H9 (cell line): ENCODE measurements around the gene ASXL3. TPM values are rescaled to one million over a fixed set of nuclear protein-coding genes. Genes with fewer than 3 reads are reported as not detected.

ENCODE experiments used
- DNase-seq: peaks from one replicate; pipeline ENCODE4 v3.0.0-alpha.2; 2017
- H2AFZ ChIP-seq: one replicate; pipeline ENCODE4 v1.6.1; 2013; ENCODE audit warnings: mild to moderate bottlenecking, low read length, control low read depth, moderate library complexity
- H2AK5ac ChIP-seq: 2 replicates; pipeline ENCODE4 v1.6.1; 2013; ENCODE audit warnings: low read length, control low read depth, mixed read lengths; ENCODE audit not compliant: insufficient read length
- H2BK120ac ChIP-seq: one replicate; pipeline ENCODE4 v1.6.1; 2013; ENCODE audit warnings: low read depth, mild to moderate bottlenecking, low read length, control low read depth, inconsistent platforms; ENCODE audit not compliant: poor library complexity, severe bottlenecking
- H2BK12ac ChIP-seq: 2 replicates; pipeline ENCODE4 v1.6.1; 2013; ENCODE audit warnings: low read length, control low read depth, mixed read lengths, low read depth; ENCODE audit not compliant: insufficient read length
- H2BK15ac ChIP-seq: 2 replicates; pipeline ENCODE4 v1.6.1; 2013; ENCODE audit warnings: low read depth, low read length, control low read depth
- H2BK20ac ChIP-seq: one replicate; pipeline ENCODE4 v1.6.1; 2013; ENCODE audit warnings: low read depth, mild to moderate bottlenecking, low read length, control low read depth, inconsistent platforms; ENCODE audit not compliant: poor library complexity, severe bottlenecking
- H2BK5ac ChIP-seq: 2 replicates; pipeline ENCODE4 v1.6.1; 2013; ENCODE audit warnings: low read length, control low read depth, mixed read lengths; ENCODE audit not compliant: insufficient read length
- H3K14ac ChIP-seq: 2 replicates; pipeline ENCODE4 v1.6.1; 2013; ENCODE audit warnings: low read length, control low read depth; ENCODE audit not compliant: insufficient read depth
- H3K18ac ChIP-seq: 2 replicates; pipeline ENCODE4 v1.6.1; 2013; ENCODE audit warnings: low read depth, mild to moderate bottlenecking, mixed read lengths, low read length, control low read depth; ENCODE audit not compliant: insufficient read length
- H3K23ac ChIP-seq: 2 replicates; pipeline ENCODE4 v1.6.1; 2013; ENCODE audit warnings: low read length, control low read depth, mixed read lengths, low read depth; ENCODE audit not compliant: insufficient read length
- H3K23me2 ChIP-seq: 2 replicates; pipeline ENCODE4 v1.6.1; 2013; ENCODE audit warnings: low read depth, mild to moderate bottlenecking, mixed read lengths, low read length, control low read depth; ENCODE audit not compliant: insufficient read length, poor library complexity, severe bottlenecking
- H3K27ac ChIP-seq: 2 replicates; pipeline ENCODE4 v1.5.1; 2013; ENCODE audit warnings: low read length, control low read depth, mixed read lengths, low read depth; ENCODE audit not compliant: insufficient read length
- H3K27me3 ChIP-seq: 2 replicates; pipeline ENCODE4 v1.6.1; 2013; ENCODE audit warnings: low read length, control low read depth, inconsistent platforms; ENCODE audit not compliant: insufficient read depth
- H3K4ac ChIP-seq: 2 replicates; pipeline ENCODE4 v1.6.1; 2013; ENCODE audit warnings: low read depth, mild to moderate bottlenecking, control low read depth, inconsistent platforms, low read length, moderate library complexity
- H3K4me1 ChIP-seq: 2 replicates; pipeline ENCODE4 v1.6.1; 2013; ENCODE audit warnings: low read length, control low read depth, inconsistent platforms; ENCODE audit not compliant: insufficient read depth
- H3K4me2 ChIP-seq: 2 replicates; pipeline ENCODE4 v1.6.1; 2013; ENCODE audit warnings: low read length, control low read depth, mixed read lengths; ENCODE audit not compliant: insufficient read length, insufficient read depth
- H3K56ac ChIP-seq: 2 replicates; pipeline ENCODE4 v1.6.1; 2013; ENCODE audit warnings: low read depth, mild to moderate bottlenecking, mixed read lengths, low read length, control low read depth; ENCODE audit not compliant: insufficient read length
- H3K79me1 ChIP-seq: 2 replicates; pipeline ENCODE4 v1.6.1; 2013; ENCODE audit warnings: low read depth, mild to moderate bottlenecking, moderate library complexity, low read length, control low read depth, inconsistent platforms; ENCODE audit not compliant: insufficient read depth, poor library complexity, severe bottlenecking
- H3K79me2 ChIP-seq: 2 replicates; pipeline ENCODE4 v1.6.1; 2013; ENCODE audit warnings: low read length, control low read depth, inconsistent platforms; ENCODE audit not compliant: insufficient read depth
- H3K9ac ChIP-seq: 2 replicates; pipeline ENCODE4 v1.6.1; 2013; ENCODE audit warnings: low read length, control low read depth, mixed read lengths; ENCODE audit not compliant: insufficient read length; ENCODE audit errors: extremely low read depth
- H3K9me3 ChIP-seq: one replicate; pipeline ENCODE4 v1.6.1; 2013; ENCODE audit warnings: low read depth, low read length, inconsistent platforms; ENCODE audit not compliant: control insufficient read depth
- H3T11ph ChIP-seq: one replicate; pipeline ENCODE4 v1.6.1; 2013; ENCODE audit warnings: mild to moderate bottlenecking, low read length, control low read depth, inconsistent platforms
- H4K20me1 ChIP-seq: one replicate; pipeline ENCODE4 v1.6.1; 2013; ENCODE audit not compliant: control insufficient read depth, insufficient read length, insufficient read depth
- H4K5ac ChIP-seq: 2 replicates; pipeline ENCODE4 v1.6.1; 2013; ENCODE audit warnings: low read depth, mild to moderate bottlenecking, mixed read lengths, low read length, control low read depth; ENCODE audit not compliant: insufficient read length
- H4K8ac ChIP-seq: replicated peaks from 2 replicates; pipeline ENCODE4 v1.6.1; 2013; ENCODE audit warnings: low read length, control low read depth, mixed read lengths, low read depth; ENCODE audit not compliant: insufficient read length
- H4K91ac ChIP-seq: 2 replicates; pipeline ENCODE4 v1.6.1; 2013; ENCODE audit warnings: low read depth, mild to moderate bottlenecking, moderate library complexity, mixed read lengths, low read length, control low read depth; ENCODE audit not compliant: insufficient read length
- H3K27ac Mint-ChIP-seq, 3 experiments: 2 replicates in 2 of 3; 3 replicates in 1 of 3; pipeline ENCODE4 v1.8.0; 2020 to 2021; ENCODE audit warnings: mixed read lengths in 3 of 3, mild to moderate bottlenecking in 1 of 3, moderate library complexity in 1 of 3
- H3K27me3 Mint-ChIP-seq: 2 replicates; pipeline ENCODE4 v1.8.0; 2021; ENCODE audit warnings: low read depth, mild to moderate bottlenecking, moderate library complexity, mixed read lengths
- H3K36me3 Mint-ChIP-seq, 3 experiments: 2 replicates in 2 of 3; 3 replicates in 1 of 3; pipeline ENCODE4 v1.8.0; 2020 to 2021; ENCODE audit warnings: low read depth in 3 of 3, mixed read lengths in 3 of 3; ENCODE audit not compliant: insufficient read depth in 1 of 3
- H3K4me1 Mint-ChIP-seq, 2 experiments: 2 replicates each; pipeline ENCODE4 v1.8.0; 2020; ENCODE audit warnings: mixed read lengths in 2 of 2
- H3K4me3 Mint-ChIP-seq, 2 experiments: 2 replicates in 1 of 2; 3 replicates in 1 of 2; pipeline ENCODE4 v1.8.0; 2020 to 2021; ENCODE audit warnings: mild to moderate bottlenecking in 2 of 2, mixed read lengths in 2 of 2, moderate library complexity in 1 of 2
- H3K9me3 Mint-ChIP-seq, 2 experiments: 2 replicates in 1 of 2; 3 replicates in 1 of 2; pipeline ENCODE4 v1.8.0; 2020; ENCODE audit warnings: mild to moderate bottlenecking in 2 of 2, mixed read lengths in 2 of 2, moderate library complexity in 1 of 2
- CTCF ChIP-seq: fragments of 200-600 bp; sonication (generic); conservative IDR thresholded peaks from 3 replicates; pipeline ENCODE4 v1.8.0; 2021; ENCODE audit warnings: antibody characterized with exemption, mild to moderate bottlenecking
- WGBS: extraction: QIAGEN DNeasy Blood & Tissue Kit; methylation state at CpG from one replicate; pipeline ENCODE4 v1.1.7; 2013; ENCODE audit warnings: missing lambda C conversion rate, low lambda C conversion rate, mixed read lengths; ENCODE audit not compliant: insufficient read length; ENCODE audit errors: extremely low coverage; 5-methylcytosine and 5-hydroxymethylcytosine counted together
- total RNA-seq: library from RNA; stranded (reverse); gene quantifications from 2 replicates; pipeline ENCODE4 v1.2.1, GENCODE V29; 2021

ASXL3 gene
- total RNA-seq, 1 experiment from 2014 or later: 0.35 TPM

DNA sequence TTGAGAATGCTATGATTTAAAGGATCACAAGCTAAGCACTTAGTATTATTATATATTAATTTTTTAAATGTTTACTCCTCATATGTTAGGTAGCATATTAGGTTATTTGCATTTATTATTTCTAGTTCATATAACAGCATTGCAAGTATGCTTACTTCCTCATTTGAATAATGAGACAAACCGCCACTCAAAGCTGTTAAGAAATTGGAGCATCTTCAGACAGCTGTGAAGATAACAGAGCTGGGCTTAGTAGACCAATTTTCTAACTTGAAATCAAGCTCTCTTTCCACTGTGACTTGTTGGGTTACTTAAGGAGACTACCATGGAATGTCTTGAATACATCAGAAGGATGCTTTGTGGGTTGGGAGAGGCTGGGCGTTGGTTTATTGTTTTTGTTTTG is 139.3 kb downstream of the ASXL3 start:
- H4K8ac ChIP-seq: no peak overlapping the region
- no peaks in the 10 kb centered on the region for H3K27me3 Mint-ChIP-seq
- H4K20me1 ChIP-seq: no peaks in the 10 kb centered on the region
- H2AK5ac ChIP-seq: no peak overlapping the region
- H4K5ac ChIP-seq: no peak overlapping the region
- H3K9ac ChIP-seq: no peak overlapping the region
- H3K79me2 ChIP-seq: no peaks in the 10 kb centered on the region
- no peak overlapping the region for H2BK12ac ChIP-seq
- H3K27me3 ChIP-seq: no peaks in the 10 kb centered on the region
- H3K18ac ChIP-seq: no peak overlapping the region
- H3K36me3 Mint-ChIP-seq: no peaks in the 10 kb centered on the region
- no CpG with 5 or more reads among the region's 2 CpGs for WGBS
- 0 out of 4 replicates have a peak, but pooled peaks cover 0 to 2% of the 10 kb centered on the region in 2 experiments for H3K4me1 Mint-ChIP-seq
- no peak overlapping the region for H2BK120ac ChIP-seq
- no peak for TF ChIP-seq CTCF
- no peaks in the 10 kb centered on the region for H3K79me1 ChIP-seq
- H3K4me2 ChIP-seq: no peak overlapping the region
- no peak overlapping the region for H3K4me3 Mint-ChIP-seq
- H3K27ac ChIP-seq: no peak overlapping the region
- peaks cover 0 to 2% of the 10 kb centered on the region in 2 experiments; a peak in 1 of 5 replicates for H3K9me3 Mint-ChIP-seq
- H2BK20ac ChIP-seq: no peak overlapping the region
- no peak overlapping the region for H2AFZ ChIP-seq
- no peak overlapping the region for H3K56ac ChIP-seq
- no peak overlapping the region for H3K27ac Mint-ChIP-seq
- H3K9me3 ChIP-seq: no peaks in the 10 kb centered on the region
- H2BK5ac ChIP-seq: no peak overlapping the region
- no peak overlapping the region for H3K14ac ChIP-seq
- H3K4ac ChIP-seq: no peak overlapping the region
- no peaks in the 10 kb centered on the region for H3K23me2 ChIP-seq
- DNase-seq: no peak
- no peak overlapping the region for H2BK15ac ChIP-seq
- no peak overlapping the region for H3T11ph ChIP-seq
- no peak overlapping the region for H4K91ac ChIP-seq
- H3K23ac ChIP-seq: no peak overlapping the region
- H3K4me1 ChIP-seq: no peaks in the 10 kb centered on the region
